SW480 (cell line): ENCODE data around the gene RAP1A.

ENCODE experiments used
- DNase-seq: peaks from one replicate; pipeline ENCODE4 v3.0.0-alpha.2; 2016; ENCODE audit warnings: low spot score

RAP1A gene

GRCh38 chr1:111719674-111720132 is 100.1 kb downstream of the RAP1A start:
- no peak for DNase-seq

GRCh38 chr1:111720274-111720976 is 100.8 kb downstream of the RAP1A start:
- no peak for DNase-seq

GRCh38 chr1:111720977-111721786 is 101.6 kb downstream of the RAP1A start:
- no peak for DNase-seq

- DNase-seq: no peak
Observed at GRCh38 chr1:111723091-111723806, 103.7 kb downstream of the RAP1A start.

- DNase-seq: no peak
Observed at GRCh38 chr1:111723871-111724270, 104.3 kb downstream of the RAP1A start.

- DNase-seq: no peak
Observed at GRCh38 chr1:111725192-111725591, 105.6 kb downstream of the RAP1A start.

- no peak for DNase-seq
Observed at GRCh38 chr1:111727056-111727455, 107.5 kb downstream of the RAP1A start.

GRCh38 chr1:111729271-111729921 is 109.8 kb downstream of the RAP1A start:
- no peak for DNase-seq

- DNase-seq: no peak
Observed at GRCh38 chr1:111729946-111730681, 110.5 kb downstream of the RAP1A start.

GRCh38 chr1:111730706-111731105 is 111.1 kb downstream of the RAP1A start:
- no peak for DNase-seq

- DNase-seq: no peak
Observed at GRCh38 chr1:111731956-111732355, 112.4 kb downstream of the RAP1A start.

- DNase-seq: no peak
Observed at GRCh38 chr1:111732718-111733117, 113.1 kb downstream of the RAP1A start.

GRCh38 chr1:111733183-111733991 is 113.8 kb downstream of the RAP1A start:
- DNase-seq: no peak

- no peak for DNase-seq
Observed at GRCh38 chr1:111733992-111734341, 114.4 kb downstream of the RAP1A start.

GRCh38 chr1:111734426-111734825 is 114.8 kb downstream of the RAP1A start:
- DNase-seq: no peak

- DNase-seq: no peak
Observed at GRCh38 chr1:111734856-111735255, 115.3 kb downstream of the RAP1A start.

- no peak for DNase-seq
Observed at GRCh38 chr1:111735321-111735720, 115.7 kb downstream of the RAP1A start.

- no peak for DNase-seq
Observed at GRCh38 chr1:111735858-111736544, 116.4 kb downstream of the RAP1A start.

GRCh38 chr1:111736548-111737215 is 117.1 kb downstream of the RAP1A start:
- no peak for DNase-seq
